Endothelial cell of umbilical vein (primary cell): Measurements from ENCODE around the gene ARMC5.

Source experiments
- POLR2A ChIP-seq: IDR thresholded peaks from 2 replicates; pipeline ENCODE4 v1.6.1; 2012; ENCODE audit warnings: low read depth, mild to moderate bottlenecking, control low read depth, low read length
- POLR2AphosphoS5 ChIP-seq: IDR thresholded peaks from 2 replicates; pipeline ENCODE4 v1.6.1; 2012; ENCODE audit warnings: low read depth, mild to moderate bottlenecking, control low read depth, low read length, moderate library complexity; ENCODE audit not compliant: insufficient read depth
- TF ChIP-seq, protein P1 (sequence below), 2 donors: IDR thresholded peaks; 1 replicate in 1 of 2; 2 replicates in 1 of 2; pipeline ENCODE4 v1.5.1; 2011; ENCODE audit warnings: low read length in 2 of 2, mild to moderate bottlenecking in 2 of 2, moderate library complexity in 2 of 2, control low read depth in 1 of 2, inconsistent platforms in 1 of 2, low read depth in 1 of 2; ENCODE audit not compliant: insufficient read depth in 1 of 2; ENCODE audit errors: extremely low read depth in 1 of 2
- TF ChIP-seq, protein P2 (sequence below): IDR thresholded peaks from 2 replicates; pipeline ENCODE4 v1.6.1; 2011; ENCODE audit not compliant: insufficient read depth, insufficient read length

DNA sequence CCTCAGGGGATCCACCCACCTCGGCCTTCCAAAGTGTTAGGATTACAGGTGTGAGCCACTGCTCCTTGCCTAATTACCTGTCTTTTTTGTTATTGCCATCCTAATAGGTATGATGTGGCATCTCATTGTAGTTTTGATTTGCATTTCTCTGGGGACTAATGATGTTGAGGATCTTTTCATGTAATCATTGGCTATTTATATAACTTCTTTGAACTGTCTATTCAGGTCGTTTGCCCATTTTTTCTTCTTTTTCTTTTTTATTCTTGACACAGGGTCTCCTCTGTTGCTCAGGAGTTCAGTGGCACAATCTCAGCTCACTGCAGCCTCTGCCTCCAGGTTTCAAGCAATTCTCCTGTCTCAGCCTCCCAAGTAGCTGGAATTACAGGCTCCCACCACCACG, 11.3 kb downstream of the ARMC5 start:
- TF ChIP-seq POLR2AphosphoS5 (no peak), POLR2A (no peak)
- TF ChIP-seq, protein P1, sequence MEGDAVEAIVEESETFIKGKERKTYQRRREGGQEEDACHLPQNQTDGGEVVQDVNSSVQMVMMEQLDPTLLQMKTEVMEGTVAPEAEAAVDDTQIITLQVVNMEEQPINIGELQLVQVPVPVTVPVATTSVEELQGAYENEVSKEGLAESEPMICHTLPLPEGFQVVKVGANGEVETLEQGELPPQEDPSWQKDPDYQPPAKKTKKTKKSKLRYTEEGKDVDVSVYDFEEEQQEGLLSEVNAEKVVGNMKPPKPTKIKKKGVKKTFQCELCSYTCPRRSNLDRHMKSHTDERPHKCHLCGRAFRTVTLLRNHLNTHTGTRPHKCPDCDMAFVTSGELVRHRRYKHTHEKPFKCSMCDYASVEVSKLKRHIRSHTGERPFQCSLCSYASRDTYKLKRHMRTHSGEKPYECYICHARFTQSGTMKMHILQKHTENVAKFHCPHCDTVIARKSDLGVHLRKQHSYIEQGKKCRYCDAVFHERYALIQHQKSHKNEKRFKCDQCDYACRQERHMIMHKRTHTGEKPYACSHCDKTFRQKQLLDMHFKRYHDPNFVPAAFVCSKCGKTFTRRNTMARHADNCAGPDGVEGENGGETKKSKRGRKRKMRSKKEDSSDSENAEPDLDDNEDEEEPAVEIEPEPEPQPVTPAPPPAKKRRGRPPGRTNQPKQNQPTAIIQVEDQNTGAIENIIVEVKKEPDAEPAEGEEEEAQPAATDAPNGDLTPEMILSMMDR (IDR thresholded peaks at IDR 0.05; ENCODE audit: extremely low read depth in 1 of 2, insufficient read depth in 1 of 2, low read depth in 1 of 2, low read length in 2 of 2), result no peak
- TF ChIP-seq, protein P2, sequence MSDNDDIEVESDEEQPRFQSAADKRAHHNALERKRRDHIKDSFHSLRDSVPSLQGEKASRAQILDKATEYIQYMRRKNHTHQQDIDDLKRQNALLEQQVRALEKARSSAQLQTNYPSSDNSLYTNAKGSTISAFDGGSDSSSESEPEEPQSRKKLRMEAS, result no peak
